ENCODE measurements around the gene SDC1.

DNA sequence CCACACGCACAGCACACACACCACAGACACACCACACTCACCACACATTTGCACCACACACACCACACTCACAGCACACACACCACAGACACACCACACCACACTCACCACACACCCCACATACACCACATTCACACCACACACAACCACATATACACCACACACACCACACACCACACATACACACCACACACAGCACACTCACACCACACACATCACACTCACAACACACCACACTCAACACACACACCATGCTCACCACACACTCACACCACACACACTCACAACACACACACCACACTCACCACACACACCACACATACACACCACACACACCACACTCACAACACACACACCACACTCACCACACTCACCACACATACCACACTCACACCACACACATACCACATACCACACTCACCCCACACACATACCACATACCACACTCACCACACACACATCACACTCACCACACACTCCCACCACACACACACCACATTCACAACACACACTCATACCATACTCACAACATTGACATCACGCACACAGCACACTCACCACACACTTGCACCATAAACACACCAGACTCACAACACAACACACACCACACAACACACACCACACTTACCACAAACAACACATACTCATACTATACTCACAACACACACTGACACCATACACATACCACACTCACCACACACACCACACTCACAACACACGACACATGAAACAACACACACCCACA lies 60.0 kb downstream of the SDC1 start:
- TF ChIP-seq FOXM1 (IDR thresholded peaks at IDR 0.05; ENCODE audit: borderline replicate concordance) (no peak), ZNF384 (IDR thresholded peaks at IDR 0.05) (no peak), TARDBP (IDR thresholded peaks at IDR 0.05) (0 out of 2 replicates have a peak, but pooled peaks have one; percentile 4), SUZ12 (IDR thresholded peaks at IDR 0.05) (no peak), NFRKB (IDR thresholded peaks at IDR 0.05) (no peak), BHLHE40 (IDR thresholded peaks at IDR 0.05; ENCODE audit: borderline replicate concordance) (no peak), ARNT (IDR thresholded peaks at IDR 0.05) (no peak), FOXA1 (IDR thresholded peaks at IDR 0.05) (no peak), HDGF (IDR thresholded peaks at IDR 0.05; ENCODE audit: borderline replicate concordance) (no peak), LEF1 (IDR thresholded peaks at IDR 0.05; ENCODE audit: borderline replicate concordance) (no peak)
- TF ChIP-seq, protein P1, sequence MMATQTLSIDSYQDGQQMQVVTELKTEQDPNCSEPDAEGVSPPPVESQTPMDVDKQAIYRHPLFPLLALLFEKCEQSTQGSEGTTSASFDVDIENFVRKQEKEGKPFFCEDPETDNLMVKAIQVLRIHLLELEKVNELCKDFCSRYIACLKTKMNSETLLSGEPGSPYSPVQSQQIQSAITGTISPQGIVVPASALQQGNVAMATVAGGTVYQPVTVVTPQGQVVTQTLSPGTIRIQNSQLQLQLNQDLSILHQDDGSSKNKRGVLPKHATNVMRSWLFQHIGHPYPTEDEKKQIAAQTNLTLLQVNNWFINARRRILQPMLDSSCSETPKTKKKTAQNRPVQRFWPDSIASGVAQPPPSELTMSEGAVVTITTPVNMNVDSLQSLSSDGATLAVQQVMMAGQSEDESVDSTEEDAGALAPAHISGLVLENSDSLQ (IDR thresholded peaks at IDR 0.05), result no peak

Data from HEK293T (cell line).